Fibroblast of skin of back (primary cell): ENCODE measurements around the gene DMRTB1.
A peak's percentile ranks its signal among the peaks of the same experiment; 100 is the strongest.

Source experiments
- DNase-seq: peaks from one replicate; pipeline ENCODE4 v3.0.0-alpha.2; 2013

The DMRTB1 gene

GRCh38 chr1:53509775-53510174, 50.6 kb downstream of the DMRTB1 start:
- no peak for DNase-seq

GRCh38 chr1:53510215-53510614, 51.0 kb downstream of the DMRTB1 start:
- no peak for DNase-seq

GRCh38 chr1:53511323-53511932, 52.2 kb downstream of the DMRTB1 start:
- no peak for DNase-seq

- peak; percentile 96 for DNase-seq
These were observed 53.0 kb downstream of the DMRTB1 start for GRCh38 chr1:53511933-53512806.

GRCh38 chr1:53512807-53513755, 53.9 kb downstream of the DMRTB1 start:
- peak; percentile 16 for DNase-seq

- no peak for DNase-seq
These were observed 54.6 kb downstream of the DMRTB1 start for GRCh38 chr1:53513846-53514245.

- DNase-seq, result no peak
These were observed 55.2 kb downstream of the DMRTB1 start for GRCh38 chr1:53514436-53514835.

GRCh38 chr1:53516181-53516580, 57.0 kb downstream of the DMRTB1 start:
- no peak for DNase-seq
